Keratinocyte (primary cell): ENCODE measurements around the gene KIAA0930. TPM values are rescaled to one million over a fixed set of nuclear protein-coding genes. Genes with fewer than 3 reads are reported as not detected.

Experiments used
- DNase-seq: peaks from one replicate; pipeline ENCODE4 v3.0.0-alpha.2; 2011; ENCODE audit warnings: low read depth, missing footprints, low spot score
- FAIRE-seq: peaks from 2 replicates; lab custom pipeline; 2011; peaks lifted over from hg19 to GRCh38; lab: Jason Lieb, UNC
- H2AFZ ChIP-seq: 2 replicates; pipeline ENCODE4 v1.6.0; 2012; ENCODE audit warnings: low read length, control low read depth, inconsistent platforms; ENCODE audit not compliant: control insufficient read depth
- H3K27ac ChIP-seq: 2 replicates; pipeline ENCODE4 v1.5.1; 2011; ENCODE audit warnings: low read length; ENCODE audit not compliant: control insufficient read depth, insufficient read depth
- H3K27me3 ChIP-seq: 3 replicates; pipeline ENCODE4 v1.6.0; 2011; ENCODE audit warnings: low read length; ENCODE audit not compliant: control insufficient read depth, insufficient read depth; ENCODE audit errors: extremely low read depth
- H3K36me3 ChIP-seq, 2 experiments: 2 replicates in 1 of 2; 3 replicates in 1 of 2; pipeline ENCODE4 v1.5.1; 2011; ENCODE audit warnings: low read length in 2 of 2, mild to moderate bottlenecking in 1 of 2; ENCODE audit not compliant: control insufficient read depth in 2 of 2, insufficient read depth in 2 of 2; ENCODE audit errors: extremely low read depth in 1 of 2
- H3K4me1 ChIP-seq: 3 replicates; pipeline ENCODE4 v1.5.1; 2011; ENCODE audit warnings: low read length; ENCODE audit not compliant: control insufficient read depth, insufficient read depth; ENCODE audit errors: extremely low read depth
- H3K4me2 ChIP-seq: 3 replicates; pipeline ENCODE4 v1.6.0; 2011; ENCODE audit warnings: low read depth, low read length; ENCODE audit not compliant: control insufficient read depth, insufficient read depth; ENCODE audit errors: extremely low read depth
- H3K4me3 ChIP-seq, 3 experiments: fragments of 200-600 bp in 1 of 3; sonication (generic) in 1 of 3; 2 replicates in 2 of 3; 3 replicates in 1 of 3; pipeline ENCODE4 v1.5.1; 2011 to 2016; ENCODE audit warnings: low read length in 3 of 3, mild to moderate bottlenecking in 3 of 3, control low read depth in 2 of 3, inconsistent platforms in 1 of 3, low read depth in 1 of 3, mixed read lengths in 1 of 3, mixed run types in 1 of 3, moderate library complexity in 1 of 3; ENCODE audit not compliant: control insufficient read depth in 2 of 3, insufficient read depth in 2 of 3; ENCODE audit errors: extremely low read depth in 1 of 3
- H3K79me2 ChIP-seq: 2 replicates; pipeline ENCODE4 v1.6.0; 2012; ENCODE audit warnings: low read length; ENCODE audit not compliant: control insufficient read depth, insufficient read depth
- H3K9ac ChIP-seq: 3 replicates; pipeline ENCODE4 v1.6.0; 2011; ENCODE audit warnings: low read length; ENCODE audit not compliant: control insufficient read depth, insufficient read depth; ENCODE audit errors: extremely low read depth
- H3K9me1 ChIP-seq: 3 replicates; pipeline ENCODE4 v1.6.0; 2011; ENCODE audit warnings: low read length; ENCODE audit not compliant: control insufficient read depth, insufficient read depth; ENCODE audit errors: extremely low read depth
- H3K9me3 ChIP-seq: 2 replicates; pipeline ENCODE4 v1.5.1; 2012; ENCODE audit warnings: low read depth, low read length; ENCODE audit not compliant: control insufficient read depth
- H4K20me1 ChIP-seq: 3 replicates; pipeline ENCODE4 v1.6.0; 2011; ENCODE audit warnings: low read length; ENCODE audit not compliant: control insufficient read depth, insufficient read depth; ENCODE audit errors: extremely low read depth
- CTCF ChIP-seq, 3 experiments: IDR thresholded peaks in 1 of 3; conservative IDR thresholded peaks in 1 of 3; optimal IDR thresholded peaks in 1 of 3; 2 replicates in 2 of 3; 3 replicates in 1 of 3; pipeline versions ENCODE3 to v1.5.1; 2011; ENCODE audit warnings: low read length in 3 of 3, mild to moderate bottlenecking in 3 of 3, moderate library complexity in 2 of 3, control low read depth in 1 of 3, inconsistent platforms in 1 of 3; ENCODE audit not compliant: insufficient read depth in 2 of 3; ENCODE audit errors: extremely low read depth in 1 of 3
- EZH2 ChIP-seq: IDR thresholded peaks from one replicate; pipeline ENCODE4 v1.6.1; 2012; ENCODE audit warnings: inconsistent platforms, mild to moderate bottlenecking, low read length, moderate library complexity
- dilution Hi-C: fragments of 300-500 bp; cut with MboI; formaldehyde crosslinking; loops from one replicate; pipeline ENCODE4 v1.7.0; 2020; ENCODE audit warnings: low sequenced_read_pairs; ENCODE audit not compliant: extremely low pct_ligation_motif_present
- polyA plus RNA-seq, 5 experiments: library from polyadenylated mRNA; depleted of rRNA in 3 of 5; stranded (reverse) in 3 of 5; stranded (forward) in 1 of 5; unstranded in 1 of 5; fragments of >200 nt; gene quantifications; 1 replicate in 1 of 5; 2 replicates in 3 of 5; 3 replicates in 1 of 5; pipeline versions ENCODE4 v1.2.1 to v1.2.3, GENCODE V29; 2011 to 2012; ENCODE audit warnings: missing spikeins in 2 of 5, low read depth in 1 of 5, low replicate concordance in 1 of 5

Gene KIAA0930
- polyA plus RNA-seq, 1 donor (not counting 4 experiments of a cell fraction or from before 2014, with no cell fraction given): 115 TPM

GRCh38 chr22:45179276-45180049 lies 61.2 kb downstream of the KIAA0930 start:
- dilution Hi-C loops: no loop called here
- H3K36me3 ChIP-seq: peaks cover 25 to 29% of the 10 kb centered on the region in 2 experiments
- no peak overlapping the region for H3K4me2 ChIP-seq
- H3K9me1 ChIP-seq: no peaks in the 10 kb centered on the region
- DNase-seq (no peak), FAIRE-seq (no peak)
- no peak overlapping the region for H2AFZ ChIP-seq
- H4K20me1 ChIP-seq: peaks cover 12% of the 10 kb centered on the region
- no peak overlapping the region for H3K27ac ChIP-seq
- H3K9ac ChIP-seq: no peak overlapping the region
- TF ChIP-seq EZH2 (no peak), CTCF (optimal IDR thresholded peaks at IDR 0.05 in 1 of 3, IDR thresholded peaks at IDR 0.05 in 1 of 3, conservative IDR thresholded peaks at IDR 0.05 in 1 of 3; ENCODE audit: extremely low read depth in 1 of 3, insufficient read depth in 2 of 3, low read length in 3 of 3) (no peak)
- peaks cover 56% of the 10 kb centered on the region for H3K79me2 ChIP-seq
- H3K27me3 ChIP-seq: no peaks in the 10 kb centered on the region
- H3K4me3 ChIP-seq: no peak overlapping the region
- no peaks in the 10 kb centered on the region for H3K4me1 ChIP-seq
- H3K9me3 ChIP-seq: no peaks in the 10 kb centered on the region

- Histone ChIP-seq H2AFZ (no peak overlapping the region), H3K4me3 (no peak overlapping the region), H3K9ac (no peak overlapping the region), H3K27me3 (no peaks in the 10 kb centered on the region), H3K9me3 (no peaks in the 10 kb centered on the region), H4K20me1 (peaks cover 2% of the 10 kb centered on the region), H3K36me3 (peaks cover 28 to 43% of the 10 kb centered on the region in 2 experiments), H3K27ac (no peak overlapping the region), H3K9me1 (no peaks in the 10 kb centered on the region), H3K4me2 (no peak overlapping the region), H3K4me1 (no peaks in the 10 kb centered on the region), H3K79me2 (peaks cover 82% of the 10 kb centered on the region)
- TF ChIP-seq CTCF (optimal IDR thresholded peaks at IDR 0.05 in 1 of 3, IDR thresholded peaks at IDR 0.05 in 1 of 3, conservative IDR thresholded peaks at IDR 0.05 in 1 of 3; ENCODE audit: extremely low read depth in 1 of 3, insufficient read depth in 2 of 3, low read length in 3 of 3) (no peak), EZH2 (no peak)
- DNase-seq: no peak
- FAIRE-seq: no peak
- dilution Hi-C loops: no loop called here
Observed at GRCh38 chr22:45172881-45173585, 67.7 kb downstream of the KIAA0930 start.
